ENCODE results near the gene LRRC71.
A peak's percentile ranks its signal among the peaks of the same experiment; 100 is the strongest.

Gene LRRC71

DNA sequence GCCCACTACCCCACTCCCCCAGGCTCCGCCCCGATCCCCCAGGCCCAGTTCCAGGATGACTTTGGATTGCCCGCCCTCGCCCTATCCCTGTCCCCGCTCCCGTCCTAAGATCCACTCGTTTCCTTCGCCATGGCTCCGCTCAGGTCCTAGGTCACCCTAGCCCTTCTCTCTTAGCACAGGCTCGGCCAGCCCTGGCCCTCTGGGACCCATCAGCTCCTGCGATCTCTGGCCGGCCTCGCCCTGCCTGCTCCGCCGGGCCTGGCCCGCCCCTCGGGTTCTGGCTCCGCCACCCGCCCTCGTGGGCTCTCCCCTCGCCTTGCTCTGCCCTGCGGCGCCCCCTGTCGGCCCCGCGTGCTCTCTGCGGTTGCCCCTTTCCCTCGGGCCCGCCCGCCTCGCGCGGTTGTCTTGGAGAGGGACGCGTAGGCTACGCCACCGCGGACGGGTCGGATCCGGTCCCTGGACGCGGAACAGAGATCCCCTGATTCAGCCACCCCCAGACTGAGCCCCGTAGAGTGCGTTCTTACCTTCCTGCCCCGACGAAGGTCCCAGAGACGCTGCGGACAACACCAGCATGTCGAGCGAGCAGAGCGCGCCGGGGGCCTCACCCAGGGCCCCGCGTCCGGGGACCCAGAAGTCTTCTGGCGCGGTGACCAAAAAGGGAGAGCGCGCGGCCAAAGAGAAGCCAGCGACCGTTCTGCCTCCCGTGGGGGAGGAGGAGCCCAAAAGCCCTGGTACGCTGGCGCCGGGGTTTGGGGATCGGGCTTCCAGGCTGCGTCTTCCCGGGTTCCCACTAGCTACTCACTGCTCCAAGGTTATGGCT, at the start of gene LRRC71:
TSS of gene LRRC71 (plus strand) at position 400 of the 820 bp plus-strand sequence. CDS start at position 572, 172 bp downstream.
- peak; percentile 82 for DNase-seq

DNA sequence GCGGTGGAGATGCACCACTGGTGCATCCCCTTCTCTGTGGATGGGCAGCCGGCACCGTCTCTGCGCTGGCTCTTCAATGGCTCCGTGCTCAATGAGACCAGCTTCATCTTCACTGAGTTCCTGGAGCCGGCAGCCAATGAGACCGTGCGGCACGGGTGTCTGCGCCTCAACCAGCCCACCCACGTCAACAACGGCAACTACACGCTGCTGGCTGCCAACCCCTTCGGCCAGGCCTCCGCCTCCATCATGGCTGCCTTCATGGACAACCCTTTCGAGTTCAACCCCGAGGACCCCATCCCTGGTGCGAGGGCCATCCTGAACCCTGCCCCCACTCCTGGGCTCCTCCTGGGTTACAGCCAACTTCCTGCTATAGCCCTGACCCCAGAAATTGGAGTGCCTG, 46.8 kb upstream of the LRRC71 start:
- DNase-seq, result no peak

DNA sequence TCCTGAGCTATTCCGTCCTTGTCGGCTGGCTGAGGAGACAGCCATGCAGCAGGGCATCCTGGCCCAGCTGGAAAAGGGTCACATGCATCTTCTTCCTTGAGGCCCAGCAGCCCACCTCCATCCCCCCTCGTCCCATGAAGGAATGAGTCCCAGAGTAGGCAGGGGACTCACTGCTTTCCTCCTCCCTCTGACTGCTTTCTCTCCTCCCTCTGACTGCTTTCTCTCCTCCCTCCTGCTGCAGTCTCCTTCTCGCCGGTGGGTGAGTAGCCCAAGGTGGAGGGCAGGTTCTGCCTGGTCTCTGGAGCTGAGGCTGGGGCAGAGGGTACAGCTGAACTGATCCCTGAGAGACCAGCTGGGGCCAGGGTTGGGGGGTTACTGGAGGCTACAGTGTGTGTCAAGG, 46.3 kb upstream of the LRRC71 start:
- DNase-seq, result no peak

DNA sequence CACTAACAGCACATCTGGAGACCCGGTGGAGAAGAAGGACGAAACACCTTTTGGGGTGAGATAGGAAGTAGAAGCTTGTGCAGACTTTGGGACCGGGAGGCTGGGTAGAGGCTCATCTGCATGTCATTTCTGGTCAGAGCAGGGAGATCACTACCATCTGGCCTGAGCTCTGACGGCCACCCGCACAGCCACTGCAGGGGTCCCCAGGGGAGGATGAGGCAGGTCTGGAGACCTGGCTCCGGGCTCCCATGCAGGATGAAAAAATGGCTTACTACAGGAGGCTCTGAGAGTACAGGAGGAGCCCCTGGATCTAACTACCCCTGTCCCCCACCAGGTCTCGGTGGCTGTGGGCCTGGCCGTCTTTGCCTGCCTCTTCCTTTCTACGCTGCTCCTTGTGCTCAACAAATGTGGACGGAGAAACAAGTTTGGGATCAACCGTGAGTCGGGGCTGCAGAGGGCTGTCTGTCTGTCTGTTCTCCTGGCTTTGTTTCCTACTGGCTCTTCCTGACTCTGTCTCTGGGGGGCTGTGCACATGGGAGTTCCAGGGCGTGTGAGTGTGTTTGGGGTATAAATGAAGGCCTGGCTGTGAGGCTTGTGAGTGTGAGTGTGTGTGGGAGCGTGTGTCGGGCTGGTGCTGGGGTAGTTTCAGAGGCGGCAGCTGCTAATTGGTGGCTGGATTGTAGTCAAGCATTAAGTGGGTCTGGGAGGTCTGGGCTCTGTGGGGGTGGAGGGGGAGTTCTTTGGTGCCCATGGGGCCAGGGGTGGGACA, 45.7 kb upstream of the LRRC71 start:
- no peak for DNase-seq

DNA sequence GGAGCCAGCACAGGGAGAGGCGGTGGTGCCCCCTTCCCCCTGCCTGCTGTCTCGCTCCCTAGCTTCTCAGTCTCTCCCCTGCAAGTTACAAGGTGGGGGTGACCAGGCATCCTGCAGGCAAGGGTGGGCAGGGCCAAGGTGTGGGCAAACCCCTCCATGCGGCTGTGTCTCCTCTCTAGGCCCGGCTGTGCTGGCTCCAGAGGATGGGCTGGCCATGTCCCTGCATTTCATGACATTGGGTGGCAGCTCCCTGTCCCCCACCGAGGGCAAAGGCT, 45.2 kb upstream of the LRRC71 start:
- no peak for DNase-seq

DNA sequence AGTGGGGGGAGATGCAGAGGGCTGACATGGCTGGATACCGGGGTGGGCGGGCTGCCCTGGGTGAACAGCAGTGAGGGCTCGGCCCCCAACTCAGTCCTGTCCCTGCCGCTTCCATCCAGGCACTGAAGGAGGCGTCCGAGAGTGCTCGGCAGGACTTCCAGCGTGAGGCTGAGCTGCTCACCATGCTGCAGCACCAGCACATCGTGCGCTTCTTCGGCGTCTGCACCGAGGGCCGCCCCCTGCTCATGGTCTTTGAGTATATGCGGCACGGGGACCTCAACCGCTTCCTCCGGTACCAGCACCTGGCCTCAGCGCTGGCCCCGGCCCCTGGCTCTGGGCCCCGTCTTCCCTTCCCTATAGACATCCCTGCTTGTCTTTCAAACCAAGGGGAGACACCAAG, 44.2 kb upstream of the LRRC71 start:
- DNase-seq, result no peak

DNA sequence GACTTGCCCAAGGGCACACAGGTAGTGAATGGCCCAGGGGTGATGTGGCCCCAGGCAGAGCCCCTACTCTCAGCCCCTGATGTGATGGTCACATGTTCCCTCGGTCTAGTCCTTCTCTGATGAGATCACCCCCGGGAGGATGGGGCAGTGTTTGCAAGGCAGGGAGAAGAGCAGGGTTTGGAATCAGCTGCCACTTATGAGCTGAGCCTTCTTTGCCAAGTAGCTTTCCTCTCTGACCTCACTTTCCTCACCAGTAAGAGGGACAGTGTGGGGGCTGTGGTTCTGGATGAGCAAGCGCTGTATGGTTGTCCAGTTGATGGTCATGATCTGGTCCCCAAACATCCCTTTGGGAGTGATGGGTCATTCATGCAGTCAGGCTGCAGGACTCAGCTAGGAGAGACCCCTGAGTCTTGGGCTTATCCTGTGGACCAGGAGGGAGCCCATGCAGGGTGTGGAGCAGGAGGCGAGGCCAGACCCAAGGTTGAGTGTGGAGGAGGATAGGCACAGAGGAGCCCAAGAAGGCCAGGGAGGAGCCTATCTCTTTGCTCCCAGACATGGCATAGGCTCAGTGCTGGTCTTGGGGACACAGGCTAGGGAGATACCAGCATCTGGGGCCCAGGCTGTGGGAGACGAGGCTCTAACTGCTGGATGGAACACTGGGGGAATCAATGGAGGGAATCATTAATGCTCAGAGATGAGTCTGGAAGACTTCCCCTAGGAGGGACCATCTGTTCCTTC, 42.8 kb upstream of the LRRC71 start:
- DNase-seq, result peak; percentile 88

DNA sequence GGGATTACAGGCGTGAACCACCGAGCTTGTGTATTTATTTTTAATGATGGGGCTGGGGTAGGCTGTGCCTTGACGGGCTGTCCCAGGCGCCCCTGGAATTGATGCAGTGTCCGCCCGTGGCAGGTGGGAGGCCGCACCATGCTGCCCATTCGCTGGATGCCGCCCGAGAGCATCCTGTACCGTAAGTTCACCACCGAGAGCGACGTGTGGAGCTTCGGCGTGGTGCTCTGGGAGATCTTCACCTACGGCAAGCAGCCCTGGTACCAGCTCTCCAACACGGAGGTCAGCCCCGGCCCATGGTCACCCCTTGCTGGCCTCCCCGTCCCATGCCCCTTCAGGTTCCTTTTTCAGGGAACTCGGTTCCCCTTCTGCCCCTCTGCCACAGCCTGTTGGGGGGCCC, 40.6 kb upstream of the LRRC71 start:
- no peak for DNase-seq

DNA sequence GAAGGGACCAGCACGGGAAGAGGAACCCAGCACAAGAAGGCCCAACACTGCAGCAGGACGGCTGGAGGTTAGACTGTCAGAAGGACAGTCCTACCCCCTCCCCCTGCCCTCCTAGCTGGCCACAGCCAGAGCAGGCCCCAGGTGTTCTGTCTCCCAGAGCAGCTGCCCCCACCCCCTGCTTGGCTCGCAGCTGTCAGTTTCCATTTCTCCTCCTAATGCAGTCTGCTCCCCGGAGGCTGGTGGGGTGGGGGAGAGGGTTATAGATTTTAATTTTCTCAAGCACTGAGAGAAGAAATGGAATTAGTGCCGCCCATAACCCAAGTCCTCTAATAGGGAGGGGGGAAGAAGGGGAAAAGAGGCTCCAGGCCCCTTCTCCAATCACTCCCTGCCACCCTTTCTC, 40.0 kb upstream of the LRRC71 start:
- DNase-seq, result no peak

DNA sequence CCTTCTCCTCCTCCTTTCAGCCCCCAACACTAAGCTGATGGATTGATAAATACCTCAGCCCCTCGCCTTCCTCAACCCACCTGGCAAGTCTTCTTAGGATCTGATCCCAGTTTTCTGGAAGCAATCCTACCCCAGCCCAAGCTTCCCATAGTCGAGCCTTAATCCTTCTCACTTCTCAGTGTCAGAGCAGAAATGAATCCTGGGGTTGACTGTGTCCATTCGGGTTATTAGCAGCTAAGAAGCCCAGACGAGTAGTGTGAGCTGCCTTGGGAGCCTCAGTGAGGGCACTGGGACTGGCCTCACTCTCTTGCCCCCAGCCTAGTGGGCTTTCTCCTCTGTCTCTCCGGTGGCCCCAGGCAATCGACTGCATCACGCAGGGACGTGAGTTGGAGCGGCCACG, 39.3 kb upstream of the LRRC71 start:
- no peak for DNase-seq

DNA sequence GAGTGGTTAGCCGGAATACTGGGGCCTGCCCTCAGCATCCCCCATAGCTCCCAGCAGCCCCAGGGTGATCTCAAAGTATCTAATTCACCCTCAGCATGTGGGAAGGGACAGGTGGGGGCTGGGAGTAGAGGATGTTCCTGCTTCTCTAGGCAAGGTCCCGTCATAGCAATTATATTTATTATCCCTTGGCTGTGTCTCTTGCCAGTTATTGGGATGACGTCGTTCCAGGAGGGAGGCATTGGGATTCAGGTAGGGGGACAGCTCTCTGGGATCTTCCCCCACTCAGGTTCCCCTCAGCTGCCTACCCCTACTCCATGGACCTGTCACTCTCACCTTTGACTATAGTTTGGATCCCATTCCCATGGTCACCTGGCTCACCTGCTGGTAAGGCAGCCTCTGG, 38.8 kb upstream of the LRRC71 start:
- no peak for DNase-seq

DNA sequence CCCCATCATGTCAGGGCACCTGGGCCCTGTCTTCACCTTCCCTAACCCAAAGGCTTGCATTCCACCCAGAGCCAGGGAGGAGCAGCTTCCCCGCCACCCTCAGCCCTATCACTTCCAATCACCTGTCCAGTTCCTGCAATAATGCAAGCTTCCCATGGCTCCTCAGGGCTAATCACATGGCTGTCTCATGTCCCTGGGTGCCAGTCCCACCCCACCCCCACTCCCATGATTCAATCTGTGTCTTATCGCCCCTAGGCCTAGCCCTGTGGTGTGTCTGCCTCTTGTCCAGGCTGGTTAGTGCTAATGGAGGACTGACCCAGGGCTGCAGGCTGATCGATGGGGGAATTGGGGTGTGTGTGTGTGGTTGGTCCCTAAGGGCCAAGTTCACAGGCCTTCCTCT, 37.9 kb upstream of the LRRC71 start:
- DNase-seq, result peak; percentile 36

DNA sequence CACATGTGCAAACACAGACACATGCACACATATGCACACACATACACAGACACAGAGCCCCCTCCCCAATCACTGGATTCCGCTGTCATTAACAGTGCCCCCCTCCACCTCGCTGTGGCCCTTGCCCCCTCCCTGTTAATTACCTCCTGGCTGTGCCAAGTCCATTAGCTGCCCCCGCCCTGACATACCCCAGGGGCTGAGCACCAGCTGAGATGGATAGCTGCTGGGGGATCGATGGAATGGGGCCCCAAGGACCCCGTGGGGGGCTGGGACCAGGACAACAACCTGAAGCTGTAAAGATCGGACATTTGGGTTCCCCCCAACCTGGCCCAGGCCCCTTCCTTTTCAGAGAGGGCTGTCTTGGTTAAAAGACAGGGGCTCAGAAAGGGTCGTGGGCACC, 36.5 kb upstream of the LRRC71 start:
- no peak for DNase-seq

DNA sequence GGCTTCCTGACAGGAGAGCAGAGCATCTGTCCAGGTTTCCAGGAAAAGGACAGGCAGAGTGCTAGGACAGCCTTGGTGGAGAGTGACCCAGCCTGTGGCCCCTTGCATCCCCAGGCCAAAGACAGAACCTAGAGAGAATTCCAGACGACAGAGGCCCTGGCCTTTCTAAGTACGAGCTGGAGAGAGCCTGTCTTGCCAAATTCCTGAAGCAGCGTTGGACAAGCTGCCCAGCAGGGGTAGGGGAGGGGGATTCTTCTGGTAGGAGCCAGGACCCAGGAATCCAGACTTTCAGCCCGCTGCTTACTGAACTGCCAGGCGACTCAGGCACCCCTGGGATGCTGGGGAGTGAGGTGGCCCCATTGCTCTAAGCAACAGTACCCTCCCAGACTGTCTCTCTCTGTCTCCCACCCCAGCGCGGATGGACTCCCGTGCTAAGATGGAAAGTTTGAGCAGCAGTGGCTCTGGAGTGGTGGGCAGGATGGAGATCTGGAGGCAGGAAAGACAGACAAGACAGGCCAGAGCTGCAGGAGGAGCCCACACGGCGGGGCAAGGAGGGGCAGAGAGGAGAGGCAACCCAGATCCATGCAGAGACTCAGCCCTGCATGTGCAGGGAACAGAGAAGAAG, 35.8 kb upstream of the LRRC71 start:
- no peak for DNase-seq

DNA sequence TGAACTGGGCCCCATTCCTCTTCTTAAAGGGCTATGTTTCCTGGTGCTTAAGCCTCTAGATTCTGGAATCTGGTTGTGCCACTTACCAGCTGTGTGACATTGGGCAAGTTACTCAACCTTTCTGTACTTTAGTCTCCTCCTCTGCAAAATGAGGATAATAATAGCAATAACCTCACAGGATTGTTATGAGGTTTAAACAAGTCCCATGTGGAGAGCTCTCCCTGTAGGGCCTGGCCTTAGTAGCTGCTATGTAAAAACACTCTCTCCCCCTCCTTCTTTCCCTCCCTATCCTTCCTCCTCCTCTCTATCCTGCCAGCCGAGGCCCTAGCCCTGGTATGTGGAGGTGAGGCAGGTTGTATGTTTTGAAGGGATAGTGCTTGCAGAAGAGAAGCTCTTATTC, 35.1 kb upstream of the LRRC71 start:
- no peak for DNase-seq

DNA sequence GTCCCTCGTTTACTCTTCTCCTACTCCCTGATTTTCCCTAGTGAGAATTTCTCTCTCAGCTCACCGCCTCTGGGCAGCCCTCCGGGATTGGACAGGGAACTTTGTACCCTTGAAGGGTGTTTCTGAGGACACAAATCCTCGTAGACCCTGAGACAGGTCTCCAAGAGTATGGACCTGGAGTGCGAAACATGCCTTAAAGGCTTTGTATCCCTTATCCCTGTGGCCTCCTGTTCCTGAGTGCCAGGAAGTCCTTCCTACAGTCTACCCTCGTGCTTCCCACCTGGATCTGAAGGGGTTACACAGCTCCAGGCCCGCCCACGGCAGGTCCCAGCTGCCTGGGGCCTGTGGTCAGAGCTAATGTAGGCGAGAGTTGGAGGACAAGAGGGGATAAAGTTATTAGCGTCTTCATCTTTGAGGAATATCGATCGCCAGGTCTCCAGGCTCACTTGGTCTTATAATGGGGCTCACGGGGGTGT, 34.5 kb upstream of the LRRC71 start:
- DNase-seq, result no peak

DNA sequence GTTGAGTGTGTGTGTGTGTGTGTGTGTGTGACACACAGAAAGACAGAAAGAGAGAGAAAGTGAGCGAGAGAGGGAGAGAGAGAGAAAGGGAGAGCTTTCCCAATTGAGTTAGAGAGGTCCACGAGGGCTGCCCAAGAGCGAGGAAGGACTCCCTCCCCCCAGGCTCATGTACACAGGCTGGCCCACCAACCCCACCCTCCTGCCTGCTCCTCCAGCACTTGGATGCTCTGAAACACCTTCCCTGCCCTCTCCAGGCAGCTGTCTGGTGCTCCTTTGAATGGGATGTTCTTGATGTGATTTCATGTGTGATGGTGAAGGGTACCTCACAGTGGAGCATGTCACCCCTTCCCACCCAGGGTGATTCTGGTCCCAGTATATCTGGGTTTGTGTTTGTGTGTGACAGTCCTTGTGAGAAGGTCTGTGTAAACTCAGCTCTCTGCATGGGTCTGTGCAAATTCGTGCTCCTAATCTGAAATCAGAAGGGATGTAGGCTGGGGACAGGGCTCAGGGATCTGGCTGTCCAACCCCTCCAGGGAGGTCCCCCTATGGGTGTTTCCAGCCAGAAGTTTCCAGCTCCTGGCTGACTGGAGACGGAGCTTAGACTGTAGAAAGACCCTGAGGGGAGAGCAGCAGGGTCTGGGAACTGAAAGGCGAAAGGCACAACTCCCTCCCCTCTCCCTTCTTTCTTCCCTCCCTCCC, 33.7 kb upstream of the LRRC71 start:
- DNase-seq, result no peak

DNA sequence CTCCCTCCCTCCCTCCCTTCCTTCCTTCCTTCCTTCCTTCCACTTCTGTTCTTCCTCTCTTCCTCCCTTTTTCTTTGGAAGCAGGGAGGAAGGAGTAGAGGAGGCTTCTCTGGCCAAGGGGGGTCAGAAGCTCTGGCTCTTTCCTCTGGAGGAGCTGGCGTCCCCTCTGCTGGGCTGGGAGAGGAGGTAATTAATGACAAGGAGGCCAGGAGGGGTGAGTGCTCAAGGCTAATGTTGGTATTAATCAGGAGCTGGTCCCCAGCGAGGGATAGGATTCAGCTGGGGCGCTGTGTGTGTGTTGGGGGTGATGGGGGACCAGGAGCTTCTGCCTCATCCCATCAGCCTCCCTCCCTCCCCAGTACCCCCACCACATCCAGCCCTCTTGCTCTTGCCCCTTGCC, 33.1 kb upstream of the LRRC71 start:
- no peak for DNase-seq

DNA sequence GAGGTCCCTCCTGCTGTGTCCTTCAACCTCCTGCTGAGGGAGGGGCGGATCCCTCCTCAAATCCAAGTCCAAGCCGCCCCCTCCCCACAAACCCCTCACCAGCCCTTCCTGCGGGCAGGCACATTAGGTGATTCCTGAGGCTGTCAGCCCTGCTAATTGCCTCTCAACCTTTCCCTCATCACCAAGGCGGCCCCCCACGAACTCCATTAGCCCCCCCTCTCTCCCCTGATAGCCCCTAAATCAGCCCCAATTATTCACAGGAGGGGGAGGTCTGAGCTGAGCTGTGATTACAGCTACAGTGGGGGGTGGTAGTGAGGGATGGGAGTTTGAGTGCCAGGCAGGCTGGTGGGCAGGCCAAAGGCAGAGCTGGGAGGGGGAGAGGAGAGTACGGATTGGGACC, 32.7 kb upstream of the LRRC71 start:
- DNase-seq, result no peak

DNA sequence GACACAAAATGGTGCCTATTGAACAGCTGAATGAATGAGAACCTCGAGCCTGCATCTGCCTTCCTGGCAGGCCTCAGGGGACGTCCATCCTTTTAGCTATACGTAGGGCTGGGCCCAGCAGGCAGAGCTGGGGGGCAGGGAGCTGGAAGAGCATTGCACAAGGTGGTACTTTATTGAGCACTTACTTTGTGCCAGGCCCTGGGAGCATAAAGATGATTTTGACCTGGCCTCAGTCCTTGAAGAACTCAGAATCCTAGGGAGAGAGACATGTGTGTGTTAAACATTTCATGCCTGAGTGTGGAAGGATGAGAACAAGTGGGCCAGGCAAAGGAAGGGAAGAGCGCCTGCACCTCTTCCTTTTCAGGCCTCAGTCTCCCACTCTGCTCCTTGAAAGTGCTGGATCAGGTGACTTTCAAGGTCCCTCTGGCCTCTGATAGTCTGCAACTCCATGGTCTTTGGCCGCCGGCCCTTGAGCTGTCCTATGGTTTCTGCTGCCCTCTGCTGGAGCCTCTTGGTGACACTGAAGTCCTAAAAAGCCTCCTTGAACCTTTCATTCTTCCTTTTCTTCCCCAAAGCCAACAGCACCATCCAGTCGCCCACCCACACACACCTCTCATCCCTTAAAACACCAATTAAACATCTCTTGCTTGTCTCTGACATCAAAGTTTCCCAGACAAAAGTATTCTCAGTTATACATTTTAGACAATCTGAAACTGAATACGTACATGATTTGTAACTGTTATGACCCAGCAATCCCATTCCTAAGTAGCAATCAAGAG, 30.4 kb upstream of the LRRC71 start:
- peak; percentile 81 for DNase-seq

DNA sequence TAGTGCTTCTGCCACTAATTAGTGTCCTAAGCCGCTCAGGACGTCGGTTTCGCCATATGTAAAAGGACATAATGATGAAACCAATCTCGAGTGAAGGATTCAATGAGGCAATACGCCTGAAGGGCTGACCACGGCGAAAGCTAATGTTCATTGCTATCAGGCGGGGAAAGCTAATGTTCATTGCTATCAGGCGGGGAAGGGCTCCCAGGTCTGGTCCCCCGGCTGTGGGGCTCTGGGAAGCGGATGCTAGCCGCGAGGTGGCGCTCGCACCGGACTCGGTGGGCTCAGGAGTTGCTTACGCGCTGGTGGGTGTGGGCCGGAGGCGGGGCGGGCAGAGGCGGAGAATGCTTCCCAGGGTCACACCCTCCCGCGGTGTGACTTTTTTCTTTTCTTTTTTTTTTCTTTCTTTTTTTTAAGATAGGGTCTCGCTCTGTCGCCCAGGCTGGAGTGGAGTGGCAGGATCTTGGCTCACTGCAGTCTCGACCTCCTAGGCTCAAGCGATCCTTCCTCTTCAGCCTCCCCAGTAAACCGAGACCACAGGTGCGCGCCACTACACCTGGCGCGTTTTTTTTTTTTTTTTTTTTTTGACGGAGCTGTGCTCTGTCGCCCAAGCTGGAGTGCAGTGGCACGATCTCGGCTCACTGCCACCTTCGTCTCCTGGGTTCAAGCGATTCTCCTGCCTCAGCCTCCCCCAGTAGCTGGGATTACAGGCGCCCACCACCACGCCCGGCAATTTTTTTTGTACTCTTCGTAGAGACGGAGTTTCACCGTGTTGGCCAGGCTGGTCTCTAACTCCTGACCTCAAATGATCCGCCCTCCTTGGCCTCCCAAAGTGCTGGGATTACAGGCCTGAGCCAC, 28.0 kb upstream of the LRRC71 start:
- peak; percentile 92 for DNase-seq
